Mucosa of rectum (tissue), 2 donors: ENCODE results near the gene PNMA6F.

Experiments
- H3K27ac ChIP-seq, 2 donors: one replicate each; pipeline ENCODE4 v1.7.0; 2013; ENCODE audit warnings: inconsistent platforms in 2 of 2, low read depth in 2 of 2, low read length in 2 of 2
- H3K27me3 ChIP-seq, 2 donors: one replicate each; pipeline ENCODE4 v1.7.0; 2013; ENCODE audit warnings: low read length in 2 of 2; ENCODE audit not compliant: control insufficient read depth in 2 of 2, insufficient read depth in 2 of 2
- H3K36me3 ChIP-seq, 2 donors: one replicate each; pipeline ENCODE4 v1.7.0; 2013; ENCODE audit warnings: low read length in 2 of 2; ENCODE audit not compliant: control insufficient read depth in 2 of 2, insufficient read depth in 2 of 2
- H3K4me1 ChIP-seq, 2 donors: one replicate each; pipeline ENCODE4 v1.7.0; 2013; ENCODE audit warnings: low read length in 2 of 2, mild to moderate bottlenecking in 1 of 2; ENCODE audit not compliant: control insufficient read depth in 2 of 2, insufficient read depth in 2 of 2
- H3K4me3 ChIP-seq, 2 donors: one replicate each; pipeline ENCODE4 v1.7.0; 2013; ENCODE audit warnings: low read length in 2 of 2
- H3K9ac ChIP-seq, 2 donors: one replicate each; pipeline ENCODE4 v1.7.0; 2013; ENCODE audit warnings: low read length in 2 of 2, low read depth in 1 of 2, mild to moderate bottlenecking in 1 of 2
- H3K9me3 ChIP-seq, 2 donors: one replicate each; pipeline ENCODE4 v1.7.0; 2013; ENCODE audit warnings: low read length in 2 of 2; ENCODE audit not compliant: control insufficient read depth in 2 of 2
- donor health status: healthy.
- donor health status: Normal muscosa, but diverticular disease.

Gene PNMA6F

GRCh38 chrX:153351981-153352380 lies 30.4 kb upstream of the PNMA6F start:
- peaks cover 0 to 11% of the 10 kb centered on the region in 2 donors for H3K36me3 ChIP-seq
- no peaks in the 10 kb centered on the region for H3K9me3 ChIP-seq
- no peak overlapping the region for H3K4me3 ChIP-seq
- H3K4me1 ChIP-seq: no peaks in the 10 kb centered on the region
- H3K27ac ChIP-seq: no peak overlapping the region
- H3K9ac ChIP-seq: no peak overlapping the region
- H3K27me3 ChIP-seq: no peaks in the 10 kb centered on the region

- Histone ChIP-seq H3K27ac (no peak overlapping the region), H3K9ac (no peak overlapping the region), H3K9me3 (no peaks in the 10 kb centered on the region), H3K4me3 (no peak overlapping the region), H3K27me3 (no peaks in the 10 kb centered on the region), H3K4me1 (no peaks in the 10 kb centered on the region), H3K36me3 (peaks cover 3 to 13% of the 10 kb centered on the region in 2 donors)
Measured at GRCh38 chrX:153349952-153350351, 28.4 kb upstream of the PNMA6F start.

- no peak overlapping the region for H3K27ac ChIP-seq
- H3K4me3 ChIP-seq: no peak overlapping the region
- H3K9ac ChIP-seq: no peak overlapping the region
- H3K9me3 ChIP-seq: no peaks in the 10 kb centered on the region
- H3K27me3 ChIP-seq: peaks cover 0 to 3% of the 10 kb centered on the region in 2 donors
- peaks cover 3 to 17% of the 10 kb centered on the region in 2 donors for H3K36me3 ChIP-seq
- H3K4me1 ChIP-seq: no peaks in the 10 kb centered on the region
Measured at GRCh38 chrX:153348421-153348820, 26.9 kb upstream of the PNMA6F start.

GRCh38 chrX:153347530-153347929 lies 26.0 kb upstream of the PNMA6F start:
- H3K27ac ChIP-seq: no peak overlapping the region
- H3K27me3 ChIP-seq: peaks cover 0 to 3% of the 10 kb centered on the region in 2 donors
- no peak overlapping the region for H3K9ac ChIP-seq
- H3K4me1 ChIP-seq: no peaks in the 10 kb centered on the region
- no peaks in the 10 kb centered on the region for H3K9me3 ChIP-seq
- H3K4me3 ChIP-seq: no peak overlapping the region
- peaks cover 3 to 17% of the 10 kb centered on the region in 2 donors for H3K36me3 ChIP-seq

- no peak overlapping the region for H3K27ac ChIP-seq
- peaks cover 3 to 12% of the 10 kb centered on the region in 2 donors for H3K36me3 ChIP-seq
Measured at GRCh38 chrX:153343674-153344073, 22.1 kb upstream of the PNMA6F start.

GRCh38 chrX:153342762-153343558 lies 21.4 kb upstream of the PNMA6F start:
- Histone ChIP-seq H3K36me3 (peaks cover 3 to 9% of the 10 kb centered on the region in 2 donors), H3K9me3 (no peaks in the 10 kb centered on the region), H3K9ac (no peak overlapping the region), H3K4me1 (no peaks in the 10 kb centered on the region), H3K4me3 (no peak overlapping the region), H3K27me3 (peaks cover 0 to 3% of the 10 kb centered on the region in 2 donors), H3K27ac (no peak overlapping the region)

More at GRCh38 chrX:153343674-153344073, 22.1 kb upstream of the PNMA6F start:
- H3K27me3 ChIP-seq: peaks cover 0 to 3% of the 10 kb centered on the region in 2 donors
- no peaks in the 10 kb centered on the region for H3K9me3 ChIP-seq
- no peak overlapping the region for H3K9ac ChIP-seq
- no peak overlapping the region for H3K4me3 ChIP-seq
- H3K4me1 ChIP-seq: no peaks in the 10 kb centered on the region

- H3K27me3 ChIP-seq: peaks cover 0 to 3% of the 10 kb centered on the region in 2 donors
- no peak overlapping the region for H3K4me3 ChIP-seq
- H3K4me1 ChIP-seq: peaks cover 0 to 4% of the 10 kb centered on the region in 2 donors
- H3K36me3 ChIP-seq: peaks cover 2 to 9% of the 10 kb centered on the region in 2 donors
- no peak overlapping the region for H3K9ac ChIP-seq
- no peak overlapping the region for H3K27ac ChIP-seq
- H3K9me3 ChIP-seq: no peaks in the 10 kb centered on the region
Measured at GRCh38 chrX:153340111-153340510, 18.5 kb upstream of the PNMA6F start.

GRCh38 chrX:153339662-153340061 lies 18.1 kb upstream of the PNMA6F start:
- Histone ChIP-seq H3K36me3 (peaks cover 2 to 9% of the 10 kb centered on the region in 2 donors), H3K9ac (no peak overlapping the region)

GRCh38 chrX:153338836-153339235 lies 17.3 kb upstream of the PNMA6F start:
- Histone ChIP-seq H3K27ac (no peak overlapping the region), H3K4me3 (no peak overlapping the region), H3K4me1 (peaks cover 4% of the 10 kb centered on the region in 2 donors), H3K9ac (no peak overlapping the region), H3K36me3 (peaks cover 2 to 5% of the 10 kb centered on the region in 2 donors), H3K9me3 (no peaks in the 10 kb centered on the region), H3K27me3 (peaks cover 0 to 3% of the 10 kb centered on the region in 2 donors)

More at GRCh38 chrX:153339662-153340061, 18.1 kb upstream of the PNMA6F start:
- H3K27ac ChIP-seq: no peak overlapping the region
- no peaks in the 10 kb centered on the region for H3K9me3 ChIP-seq
- H3K4me3 ChIP-seq: no peak overlapping the region
- H3K27me3 ChIP-seq: peaks cover 0 to 3% of the 10 kb centered on the region in 2 donors
- H3K4me1 ChIP-seq: peaks cover 4% of the 10 kb centered on the region in 2 donors

GRCh38 chrX:153336988-153337387 lies 15.4 kb upstream of the PNMA6F start:
- H3K36me3 ChIP-seq: peaks cover 2 to 5% of the 10 kb centered on the region in 2 donors
- H3K9me3 ChIP-seq: no peaks in the 10 kb centered on the region
- peaks cover 4% of the 10 kb centered on the region in 2 donors for H3K4me1 ChIP-seq
- no peak overlapping the region for H3K4me3 ChIP-seq
- no peak overlapping the region for H3K27ac ChIP-seq
- H3K9ac ChIP-seq: no peak overlapping the region
- H3K27me3 ChIP-seq: no peaks in the 10 kb centered on the region
